NCI-H446 treated with DMSO at 0.1 percent for 48 hours (cell line): ENCODE results near the gene AAK1.
"Not testable (repeated sequence)": the region's sequence is repeated elsewhere in the genome, so short reads cannot be mapped to it uniquely, and the experiment has no call there.

ENCODE experiments used
- DNase-seq: peaks from one replicate; lab custom pipeline; 2025; lab: John Stamatoyannopoulos, UW

The AAK1 gene

GRCh38 chr2:69643602-69644505 lies at the start of gene AAK1:
TSS of gene AAK1 (minus strand) at chr2:69643739. CDS start at chr2:69643040, 699 bp downstream.
- DNase-seq = peak; percentile 75

GRCh38 chr2:69692424-69692823 lies 48.9 kb upstream of the AAK1 start:
- DNase-seq = no peak

GRCh38 chr2:69689969-69690368 lies 46.4 kb upstream of the AAK1 start:
- DNase-seq = no peak

- no peak for DNase-seq
Observed at GRCh38 chr2:69689466-69689865, 45.9 kb upstream of the AAK1 start.

GRCh38 chr2:69687971-69688611 lies 44.6 kb upstream of the AAK1 start:
- DNase-seq = no peak

- no peak for DNase-seq
Observed at GRCh38 chr2:69686813-69687212, 43.3 kb upstream of the AAK1 start.

GRCh38 chr2:69685321-69686048 lies 41.9 kb upstream of the AAK1 start:
- no peak for DNase-seq

- DNase-seq = no peak
Observed at GRCh38 chr2:69683170-69683971, 39.8 kb upstream of the AAK1 start.

GRCh38 chr2:69682525-69682924 lies 39.0 kb upstream of the AAK1 start:
- DNase-seq = no peak

- no peak for DNase-seq
Observed at GRCh38 chr2:69680001-69680675, 36.6 kb upstream of the AAK1 start.

- no peak for DNase-seq
Observed at GRCh38 chr2:69677914-69678313, 34.4 kb upstream of the AAK1 start.

- DNase-seq = no peak
Observed at GRCh38 chr2:69676146-69676545, 32.6 kb upstream of the AAK1 start.

- no peak for DNase-seq
Observed at GRCh38 chr2:69674316-69674670, 30.8 kb upstream of the AAK1 start.

- not testable (repeated sequence) for DNase-seq
Observed at GRCh38 chr2:69673098-69673497, 29.6 kb upstream of the AAK1 start.

GRCh38 chr2:69669666-69670065 lies 26.1 kb upstream of the AAK1 start:
- DNase-seq = no peak

GRCh38 chr2:69668598-69668997 lies 25.1 kb upstream of the AAK1 start:
- DNase-seq = no peak

- DNase-seq = no peak
Observed at GRCh38 chr2:69667805-69668382, 24.4 kb upstream of the AAK1 start.

GRCh38 chr2:69665152-69665551 lies 21.6 kb upstream of the AAK1 start:
- DNase-seq = no peak

- DNase-seq = no peak
Observed at GRCh38 chr2:69663860-69664259, 20.3 kb upstream of the AAK1 start.

GRCh38 chr2:69662547-69662946 lies 19.0 kb upstream of the AAK1 start:
- not testable (repeated sequence) for DNase-seq

GRCh38 chr2:69660637-69661036 lies 17.1 kb upstream of the AAK1 start:
- DNase-seq = no peak
